NCI-H774 (cell line): ENCODE data around the gene RMND5A.
"Not testable (repeated sequence)": the region's sequence is repeated elsewhere in the genome, so short reads cannot be mapped to it uniquely, and the experiment has no call there.

Source experiments
- DNase-seq: peaks from one replicate; lab custom pipeline; 2025; lab: John Stamatoyannopoulos, UW

Gene RMND5A

GRCh38 chr2:86719637-86720539, at the start of gene RMND5A:
Gene RMND5A, plus strand, starts transcription at chr2:86720291. Its CDS starts 377 bp downstream, at chr2:86720668.
- peak; percentile 92 for DNase-seq

- DNase-seq, result peak; percentile 17
These were observed 48.6 kb upstream of the RMND5A start for GRCh38 chr2:86671337-86671981.

- DNase-seq, result no peak
These were observed 48.0 kb upstream of the RMND5A start for GRCh38 chr2:86672027-86672545.

GRCh38 chr2:86673011-86673410, 47.1 kb upstream of the RMND5A start:
- no peak for DNase-seq

GRCh38 chr2:86673986-86674670, 46.0 kb upstream of the RMND5A start:
- DNase-seq, result no peak

- DNase-seq, result no peak
These were observed 45.0 kb upstream of the RMND5A start for GRCh38 chr2:86675104-86675503.

GRCh38 chr2:86675511-86676015, 44.5 kb upstream of the RMND5A start:
- peak; percentile 5 for DNase-seq

GRCh38 chr2:86677816-86678215, 42.3 kb upstream of the RMND5A start:
- DNase-seq, result no peak

- no peak for DNase-seq
These were observed 41.1 kb upstream of the RMND5A start for GRCh38 chr2:86679036-86679435.

DNA sequence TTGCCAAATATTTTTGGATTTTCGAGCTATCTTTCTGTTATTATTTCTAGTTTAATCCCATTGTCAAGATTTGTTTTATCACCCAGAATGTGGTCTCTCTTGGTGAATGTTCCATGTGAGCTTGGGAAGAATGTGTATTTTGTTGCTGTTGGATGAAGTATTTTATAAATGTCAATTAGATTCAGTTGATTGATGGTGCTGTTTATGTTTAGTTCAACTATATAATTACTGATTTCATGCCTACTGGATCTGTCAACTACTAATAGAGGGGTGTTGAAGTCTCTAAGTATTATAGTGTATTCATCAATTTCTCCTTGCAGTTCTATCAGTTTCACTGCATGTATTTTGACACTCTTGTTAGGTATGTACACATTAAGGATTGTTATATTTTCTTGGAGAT, 34.7 kb upstream of the RMND5A start:
- no peak for DNase-seq

GRCh38 chr2:86686460-86686859, 33.6 kb upstream of the RMND5A start:
- DNase-seq, result no peak

- DNase-seq, result no peak
These were observed 33.2 kb upstream of the RMND5A start for GRCh38 chr2:86686905-86687304.

DNA sequence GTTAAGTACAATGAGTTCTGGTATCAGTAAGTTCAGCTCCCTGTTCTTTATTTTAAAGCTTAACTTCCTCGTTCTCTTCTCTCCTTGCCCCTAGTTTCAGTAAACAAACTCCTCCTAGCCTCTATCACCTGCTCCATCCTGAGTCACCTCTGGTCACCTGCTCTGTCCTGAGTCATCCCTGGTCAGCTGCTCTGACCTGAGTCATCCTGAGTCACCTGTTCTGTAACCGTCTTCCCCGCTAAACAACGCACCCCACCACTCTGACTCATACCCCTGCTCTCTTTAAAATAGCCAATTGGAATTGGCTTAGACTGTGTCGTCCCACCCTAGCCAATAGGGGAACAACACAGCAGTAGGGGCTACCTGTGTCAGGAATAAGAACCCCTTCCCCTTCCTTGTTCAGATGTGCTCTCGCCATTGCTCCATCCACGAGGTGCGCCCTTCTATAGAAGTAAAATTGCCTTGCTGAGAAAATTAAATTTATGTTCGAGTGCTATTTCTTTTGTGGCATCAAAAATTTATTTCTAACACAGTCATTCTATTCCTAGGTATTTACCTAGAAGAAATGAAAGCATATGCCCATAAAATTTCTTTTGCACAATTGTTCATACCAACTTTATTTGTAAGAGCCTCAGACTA, 24.9 kb upstream of the RMND5A start:
- DNase-seq, result no peak

DNA sequence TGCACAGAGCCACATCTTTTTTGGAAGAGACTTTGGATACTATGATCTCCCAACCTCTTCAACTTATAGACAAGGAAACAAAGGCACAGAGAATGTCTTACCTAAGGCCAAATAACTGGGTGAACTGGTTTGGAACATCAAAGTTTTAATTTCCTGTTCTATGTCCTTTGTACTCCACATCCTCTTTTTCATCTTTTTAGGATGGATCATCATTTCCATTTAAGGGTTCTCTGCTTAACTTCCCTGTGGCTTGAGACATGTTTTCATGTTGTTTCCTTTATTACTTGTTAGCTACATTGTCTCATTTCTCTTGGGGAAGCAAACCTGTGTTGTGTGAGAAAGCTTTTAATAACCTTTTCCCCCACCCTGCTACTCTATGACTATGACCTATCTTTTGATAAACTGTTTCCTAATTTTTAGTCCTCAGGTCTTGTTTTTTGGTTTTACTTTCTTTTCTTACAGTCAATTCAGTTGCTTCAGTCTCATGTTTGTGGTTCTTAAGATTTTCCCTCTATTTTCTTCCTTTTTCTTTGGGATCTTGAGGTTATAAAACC, 22.5 kb upstream of the RMND5A start:
- no peak for DNase-seq

DNA sequence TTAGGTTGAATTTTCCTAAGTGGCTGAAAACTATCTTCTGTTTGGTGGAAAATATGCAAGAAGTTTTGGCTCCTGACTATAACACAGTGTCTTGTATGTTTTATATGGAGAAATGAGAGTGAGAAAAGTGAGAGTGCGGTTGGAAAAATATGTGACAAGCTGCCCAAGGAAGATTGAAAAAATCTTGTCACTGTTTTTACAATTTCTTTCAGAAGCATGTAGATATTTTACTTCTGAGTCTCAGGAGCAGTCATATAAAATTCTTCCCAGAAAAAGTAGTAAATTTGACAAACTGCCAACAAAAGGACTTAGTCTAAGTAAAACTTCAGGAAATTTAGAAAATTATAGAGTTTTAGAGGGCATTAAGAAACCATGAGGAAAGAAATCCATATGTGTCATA, 19.4 kb upstream of the RMND5A start:
- no peak for DNase-seq

- peak; percentile 30 for DNase-seq
These were observed 16.3 kb upstream of the RMND5A start for GRCh38 chr2:86703704-86704361.

DNA sequence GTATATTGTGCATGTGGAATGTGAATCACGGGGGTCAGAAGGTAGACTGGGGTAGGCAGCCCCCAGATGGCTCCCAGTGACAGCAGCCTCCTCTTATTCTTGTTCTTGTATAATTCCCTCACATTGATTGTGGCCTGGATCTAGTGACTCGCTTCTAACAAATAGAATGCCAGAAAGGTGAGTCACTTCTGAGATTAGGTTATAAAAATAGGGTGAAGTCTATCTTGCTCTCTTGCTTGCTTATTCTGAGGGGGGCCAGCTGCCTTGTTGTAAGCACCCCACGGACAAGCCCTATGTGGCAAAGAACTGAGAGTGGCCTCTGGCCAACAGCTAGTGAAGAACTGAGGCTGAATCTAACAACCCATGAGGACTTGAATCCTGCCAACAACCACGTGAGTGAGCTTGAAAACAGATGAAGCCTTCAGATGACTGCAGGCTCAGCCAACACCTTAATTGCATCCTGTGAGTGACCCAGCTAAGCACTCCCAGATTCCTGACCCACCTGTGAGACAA, 15.6 kb upstream of the RMND5A start:
- DNase-seq, result no peak

- DNase-seq, result no peak
These were observed 13.9 kb upstream of the RMND5A start for GRCh38 chr2:86706220-86706619.

DNA sequence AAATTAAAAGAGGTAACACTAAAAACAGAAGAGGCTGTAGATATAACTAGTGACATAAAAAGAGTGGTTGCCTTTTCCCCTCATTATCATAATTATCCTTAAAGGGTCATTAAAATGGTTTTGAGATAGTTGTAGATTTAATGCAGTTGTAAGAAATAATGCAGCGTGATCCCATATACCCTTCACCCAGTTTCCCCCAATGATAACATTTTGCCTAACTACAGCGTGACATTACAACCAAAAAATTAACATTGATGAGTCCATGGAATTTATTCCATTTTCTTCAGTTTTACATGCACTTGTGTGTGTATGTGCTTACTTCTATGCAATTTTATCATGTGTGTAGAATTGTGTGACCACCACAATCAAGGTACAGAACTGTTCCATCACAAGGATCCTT, 13.2 kb upstream of the RMND5A start:
- DNase-seq, result no peak

DNA sequence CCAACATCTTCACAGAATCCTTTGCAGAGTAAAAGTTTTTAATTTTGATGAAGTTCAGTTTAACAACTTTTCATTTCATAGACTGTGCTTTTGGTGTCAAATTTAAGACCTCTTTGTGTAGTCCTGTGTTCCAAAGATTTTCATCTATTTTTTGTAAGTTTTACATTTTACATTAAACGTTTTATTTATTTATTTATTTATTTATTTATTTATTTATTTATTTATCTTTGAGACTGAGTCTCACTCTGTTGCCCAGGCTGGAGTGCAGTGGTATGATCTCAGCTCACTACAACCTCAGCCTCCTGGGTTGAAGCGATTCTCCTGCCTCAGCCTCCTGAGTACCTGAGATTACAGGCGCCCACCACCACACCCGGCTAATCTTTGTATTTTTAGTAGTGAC, 12.0 kb upstream of the RMND5A start:
- DNase-seq, result not testable (repeated sequence)
